ENCODE results near the gene RFC5.

RFC5 gene

GRCh38 chr12:117968151-117968789 is 48.2 kb upstream of the RFC5 start:
- peaks cover 33% of the 10 kb centered on the region for H3K27me3 ChIP-seq (ENCODE audit: insufficient read depth, poor library complexity, severe bottlenecking)
- H3K4me3 ChIP-seq (replicated peaks; ENCODE audit: insufficient read depth, low read length), result no peak overlapping the region
- no peak overlapping the region for H3K27ac ChIP-seq (replicated peaks)
- TF ChIP-seq REST (IDR thresholded peaks at IDR 0.05; ENCODE audit: insufficient replicate concordance, low read depth) (no peak), GABPA (IDR thresholded peaks at IDR 0.05; ENCODE audit: low read depth) (no peak), SPI1 (IDR thresholded peaks at IDR 0.05; ENCODE audit: borderline replicate concordance, low read depth) (no peak), POLR2AphosphoS5 (IDR thresholded peaks at IDR 0.05; ENCODE audit: low read depth) (no peak)
- TF ChIP-seq, protein P1, sequence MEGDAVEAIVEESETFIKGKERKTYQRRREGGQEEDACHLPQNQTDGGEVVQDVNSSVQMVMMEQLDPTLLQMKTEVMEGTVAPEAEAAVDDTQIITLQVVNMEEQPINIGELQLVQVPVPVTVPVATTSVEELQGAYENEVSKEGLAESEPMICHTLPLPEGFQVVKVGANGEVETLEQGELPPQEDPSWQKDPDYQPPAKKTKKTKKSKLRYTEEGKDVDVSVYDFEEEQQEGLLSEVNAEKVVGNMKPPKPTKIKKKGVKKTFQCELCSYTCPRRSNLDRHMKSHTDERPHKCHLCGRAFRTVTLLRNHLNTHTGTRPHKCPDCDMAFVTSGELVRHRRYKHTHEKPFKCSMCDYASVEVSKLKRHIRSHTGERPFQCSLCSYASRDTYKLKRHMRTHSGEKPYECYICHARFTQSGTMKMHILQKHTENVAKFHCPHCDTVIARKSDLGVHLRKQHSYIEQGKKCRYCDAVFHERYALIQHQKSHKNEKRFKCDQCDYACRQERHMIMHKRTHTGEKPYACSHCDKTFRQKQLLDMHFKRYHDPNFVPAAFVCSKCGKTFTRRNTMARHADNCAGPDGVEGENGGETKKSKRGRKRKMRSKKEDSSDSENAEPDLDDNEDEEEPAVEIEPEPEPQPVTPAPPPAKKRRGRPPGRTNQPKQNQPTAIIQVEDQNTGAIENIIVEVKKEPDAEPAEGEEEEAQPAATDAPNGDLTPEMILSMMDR (IDR thresholded peaks at IDR 0.05; ENCODE audit: insufficient read depth, low read length), result no peak
- no peak for DNase-seq (ENCODE audit: low read depth in 1 of 2, low spot score in 1 of 2)

GRCh38 chr12:117968826-117969659 is 47.5 kb upstream of the RFC5 start, which contains the start of gene KSR2:
Gene KSR2 (minus strand): TSS chr12:117968990. CDS start chr12:117968255, 735 bp downstream.
- H3K27me3 ChIP-seq (ENCODE audit: insufficient read depth, poor library complexity, severe bottlenecking), result peaks cover 33% of the 10 kb centered on the region
- no peak within 1 kb of the TSS for H3K27ac ChIP-seq (replicated peaks)
- H3K4me3 ChIP-seq (replicated peaks; ENCODE audit: insufficient read depth, low read length), result no peak within 1 kb of the TSS
- no peak for DNase-seq (ENCODE audit: low read depth in 1 of 2, low spot score in 1 of 2)
- TF ChIP-seq REST (IDR thresholded peaks at IDR 0.05; ENCODE audit: insufficient replicate concordance, low read depth), result no peak
- TF ChIP-seq SPI1 (IDR thresholded peaks at IDR 0.05; ENCODE audit: borderline replicate concordance, low read depth), result no peak
- no peak for TF ChIP-seq GABPA (IDR thresholded peaks at IDR 0.05; ENCODE audit: low read depth)
- no peak for TF ChIP-seq POLR2AphosphoS5 (IDR thresholded peaks at IDR 0.05; ENCODE audit: low read depth)
- TF ChIP-seq, protein P1 (IDR thresholded peaks at IDR 0.05; ENCODE audit: insufficient read depth, low read length), result no peak

DNA sequence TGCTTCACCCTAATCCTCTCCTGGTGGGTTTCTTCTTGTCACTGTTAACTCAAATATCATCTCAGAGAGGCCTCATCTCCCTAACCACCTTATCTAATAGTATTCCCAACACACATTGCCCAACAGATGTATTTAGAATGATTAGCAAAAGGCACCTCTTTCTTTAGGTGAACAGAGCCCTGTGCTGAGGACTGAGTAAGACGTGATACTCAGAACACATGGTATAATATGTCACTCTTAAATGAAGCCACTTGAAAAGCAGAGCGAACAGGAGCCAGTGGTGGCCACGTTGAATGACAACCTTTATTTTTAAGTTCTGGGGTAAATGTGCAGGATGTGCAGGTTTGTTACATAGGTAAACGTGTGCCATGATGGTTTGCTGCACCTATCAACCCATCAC is 46.2 kb upstream of the RFC5 start:
- H3K4me3 ChIP-seq (replicated peaks; ENCODE audit: insufficient read depth, low read length), result no peak overlapping the region
- TF ChIP-seq REST (IDR thresholded peaks at IDR 0.05; ENCODE audit: insufficient replicate concordance, low read depth) (no peak), POLR2AphosphoS5 (IDR thresholded peaks at IDR 0.05; ENCODE audit: low read depth) (no peak), GABPA (IDR thresholded peaks at IDR 0.05; ENCODE audit: low read depth) (no peak), SPI1 (IDR thresholded peaks at IDR 0.05; ENCODE audit: borderline replicate concordance, low read depth) (no peak)
- TF ChIP-seq, protein P1 (IDR thresholded peaks at IDR 0.05; ENCODE audit: insufficient read depth, low read length), result no peak

More for the DNA sequence above, 46.2 kb upstream of the RFC5 start:
- DNase-seq (ENCODE audit: low read depth in 1 of 2, low spot score in 1 of 2), result no peak
- Histone ChIP-seq H3K27ac (replicated peaks) (no peak overlapping the region), H3K27me3 (ENCODE audit: insufficient read depth, poor library complexity, severe bottlenecking) (peaks cover 32% of the 10 kb centered on the region)

Measured in HL-60 (cell line).